Hematopoietic multipotent progenitor cell (in vitro differentiated cells): Measurements from ENCODE around the gene BLVRA. TPM values are rescaled to one million over a fixed set of nuclear protein-coding genes. Genes with fewer than 3 reads are reported as not detected.

Experiments
- DNase-seq, 3 donors: peaks; one replicate each; pipeline ENCODE4 v3.0.0-alpha.2; 2011 to 2015; ENCODE audit warnings: low read depth in 2 of 3, low spot score in 2 of 3
- total RNA-seq: library from RNA; depleted of rRNA; stranded (reverse); fragments of >200 nt; gene quantifications from one replicate; pipeline ENCODE4 v1.2.3, GENCODE V29; 2012

BLVRA gene
- total RNA-seq, 1 donor: 22.6 TPM

DNA sequence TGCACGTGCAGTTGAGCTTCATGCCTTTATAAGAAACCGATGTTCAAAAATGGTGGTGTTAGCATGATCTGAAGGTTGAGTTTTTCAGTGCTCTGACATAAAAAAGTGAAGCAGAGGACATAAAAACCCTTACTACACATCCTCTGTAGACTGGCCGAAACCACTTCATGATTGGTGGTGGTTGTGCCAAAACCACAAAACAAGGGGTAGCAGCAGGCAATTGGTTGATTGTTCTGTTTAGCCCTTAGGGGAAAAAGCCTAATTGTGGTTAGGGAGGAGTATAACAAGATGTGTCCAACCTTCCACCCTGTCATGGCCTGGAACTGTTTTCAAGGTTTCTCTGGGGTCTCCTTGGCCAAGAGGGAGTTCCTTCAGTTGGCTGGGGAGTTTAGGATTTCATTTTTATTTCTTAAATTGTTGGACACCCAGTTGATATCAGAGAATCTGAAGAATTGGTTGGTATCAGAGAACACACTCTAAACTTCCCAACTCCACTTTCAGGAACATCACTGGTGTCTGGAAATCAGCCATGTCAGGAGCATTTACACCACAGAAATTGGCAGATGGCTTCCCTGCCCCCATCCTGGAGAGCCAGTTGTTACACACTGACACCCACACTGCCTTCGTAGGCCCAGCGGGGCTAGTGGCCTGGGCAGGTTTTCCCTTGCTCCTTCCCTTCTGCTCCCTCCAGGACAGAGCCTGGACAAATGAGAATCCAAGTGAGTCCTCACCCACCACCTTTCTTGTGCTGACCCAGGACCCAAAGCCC is 92.1 kb downstream of the BLVRA start:
- peak in 1 of 3 donors; percentile 40 for DNase-seq

DNA sequence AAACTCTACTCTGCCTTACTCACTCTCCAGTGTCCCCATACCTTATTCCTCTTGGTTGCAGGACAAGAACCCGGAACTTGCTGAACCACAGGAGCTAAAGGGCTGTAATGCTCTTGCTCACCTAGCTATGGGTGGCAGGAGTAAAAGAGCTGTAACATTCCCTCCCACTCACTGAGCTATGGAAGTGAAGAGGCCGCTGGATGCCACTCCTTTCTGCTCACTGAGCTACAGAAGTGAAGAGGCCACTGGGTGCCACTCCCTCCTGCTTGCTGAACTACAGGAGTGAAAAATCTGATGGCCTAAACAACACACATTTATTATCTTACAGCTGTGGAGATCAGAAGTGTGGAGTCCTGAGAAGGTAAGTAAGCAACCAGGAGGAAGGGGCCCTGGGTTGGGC is 93.3 kb downstream of the BLVRA start:
- DNase-seq: no peak

DNA sequence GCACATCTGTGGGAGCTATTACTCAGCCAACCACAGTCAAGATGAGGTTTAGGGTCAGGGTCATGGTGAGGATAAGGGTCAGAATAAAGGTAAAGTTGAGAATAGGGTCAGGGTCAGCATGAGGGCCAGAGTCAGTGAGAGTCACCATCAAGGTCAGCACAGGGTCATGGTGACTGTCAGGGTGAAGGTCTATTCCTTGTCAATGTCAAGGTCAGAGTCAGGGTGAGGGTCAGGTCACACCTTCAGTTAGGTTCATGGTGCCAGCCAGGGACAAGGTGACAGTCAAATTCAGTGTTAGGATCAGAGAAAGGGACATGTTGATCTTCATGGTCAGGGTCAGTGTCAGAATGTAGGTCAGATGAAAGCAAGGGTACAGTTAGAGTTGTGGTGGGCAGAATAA is 96.7 kb downstream of the BLVRA start:
- no peak for DNase-seq

DNA sequence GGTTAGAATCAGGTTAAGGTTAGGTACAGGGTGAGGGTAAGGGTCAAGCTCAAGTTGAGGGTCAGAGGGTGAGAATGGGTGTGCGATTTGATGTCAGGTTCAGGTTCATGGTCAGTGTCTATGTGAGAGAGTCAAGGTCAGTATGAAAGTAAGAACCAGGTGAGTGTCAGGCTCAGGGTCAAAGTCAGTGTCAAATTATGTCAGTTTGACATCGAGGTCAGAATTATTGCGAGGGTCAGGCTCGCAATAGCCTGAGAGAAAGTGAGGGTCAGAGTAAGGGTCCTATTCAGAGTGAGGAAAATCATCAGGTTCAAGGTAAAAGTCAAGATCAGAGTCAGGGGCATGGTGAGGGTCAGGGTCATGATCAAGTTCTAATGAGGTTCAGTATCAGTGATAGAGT is 97.8 kb downstream of the BLVRA start:
- no peak for DNase-seq

Other genes with a start within 250 kb of the BLVRA start
- 10.8 TPM for gene STK17A, start 175.6 kb upstream of the BLVRA start, total RNA-seq
- gene COA1, start 29.2 kb upstream of the BLVRA start, total RNA-seq: 35.0 TPM
- gene MRPS24, start 110.8 kb downstream of the BLVRA start, total RNA-seq: 111 TPM
- 24.2 TPM for gene URGCP, start 147.9 kb downstream of the BLVRA start, total RNA-seq
- gene UBE2D4, start 167.8 kb downstream of the BLVRA start, total RNA-seq: 12.9 TPM
- gene SPDYE1, start 239.2 kb downstream of the BLVRA start, total RNA-seq: not detected